H4 (cell line): ENCODE data around the gene PPP3CA. TPM values are rescaled to one million over a fixed set of nuclear protein-coding genes. Genes with fewer than 3 reads are reported as not detected.
"Not testable (repeated sequence)": the region's sequence is repeated elsewhere in the genome, so short reads cannot be mapped to it uniquely, and the experiment has no call there.

Experiments
- DNase-seq: peaks from one replicate; pipeline ENCODE4 v3.0.0-alpha.2; 2015; ENCODE audit warnings: low spot score
- total RNA-seq: library from RNA; depleted of rRNA; stranded (reverse); fragments of >200 nt; shearing (Covaris generic); gene quantifications from 2 replicates; pipeline ENCODE4 v1.2.3, GENCODE V29; 2014

The PPP3CA gene
- total RNA-seq, 1 experiment from 2014 or later, result 36.8 TPM

DNA sequence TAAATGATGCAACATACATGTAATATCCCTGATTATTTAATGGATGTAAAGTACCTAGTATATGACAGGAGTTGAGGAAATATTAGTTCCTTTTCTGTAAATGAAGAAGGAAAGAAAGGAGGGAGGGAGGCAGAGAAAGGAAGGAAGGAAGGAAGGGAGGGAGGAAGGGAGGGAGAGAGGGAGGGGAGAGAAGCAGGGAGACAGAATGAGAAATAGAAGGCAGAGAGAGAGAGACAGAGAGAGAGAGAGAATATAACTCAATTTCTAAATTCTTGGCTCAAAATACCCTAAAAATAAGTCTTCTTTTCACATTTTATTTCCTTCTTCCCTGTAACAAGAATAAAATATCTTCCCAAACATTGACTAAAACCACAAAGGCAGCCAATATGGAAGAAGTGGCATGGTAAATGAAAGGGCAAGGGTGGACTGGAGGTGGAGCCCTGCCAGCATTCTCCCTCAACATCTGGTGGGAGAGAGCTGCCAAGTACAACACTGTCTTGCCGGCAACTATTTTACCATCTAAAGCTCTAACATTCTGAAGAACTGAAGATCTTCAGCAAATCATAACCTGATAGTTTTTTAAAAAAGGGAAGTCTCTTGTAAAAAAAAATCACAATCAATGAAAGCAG lies 245.1 kb downstream of the PPP3CA start:
- peak; percentile 62 for DNase-seq

DNA sequence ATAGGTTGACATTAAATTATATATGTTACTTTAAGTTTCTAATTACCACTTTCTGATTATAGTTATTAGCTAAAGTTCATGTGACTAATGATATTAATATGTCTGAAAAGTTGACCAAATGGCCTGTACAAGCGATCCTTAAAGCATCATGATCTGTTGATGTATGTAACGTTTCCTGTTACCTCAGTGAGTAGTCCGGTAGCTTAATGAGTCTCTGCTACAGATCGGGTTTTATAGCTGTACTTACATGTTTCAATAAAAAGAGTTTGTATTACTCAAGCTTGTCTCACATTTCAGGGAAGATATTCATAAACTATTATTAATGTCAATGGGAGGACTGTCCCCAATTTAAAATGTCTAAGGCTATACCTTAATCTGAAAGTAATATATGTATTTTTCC lies 246.3 kb downstream of the PPP3CA start:
- no peak for DNase-seq

DNA sequence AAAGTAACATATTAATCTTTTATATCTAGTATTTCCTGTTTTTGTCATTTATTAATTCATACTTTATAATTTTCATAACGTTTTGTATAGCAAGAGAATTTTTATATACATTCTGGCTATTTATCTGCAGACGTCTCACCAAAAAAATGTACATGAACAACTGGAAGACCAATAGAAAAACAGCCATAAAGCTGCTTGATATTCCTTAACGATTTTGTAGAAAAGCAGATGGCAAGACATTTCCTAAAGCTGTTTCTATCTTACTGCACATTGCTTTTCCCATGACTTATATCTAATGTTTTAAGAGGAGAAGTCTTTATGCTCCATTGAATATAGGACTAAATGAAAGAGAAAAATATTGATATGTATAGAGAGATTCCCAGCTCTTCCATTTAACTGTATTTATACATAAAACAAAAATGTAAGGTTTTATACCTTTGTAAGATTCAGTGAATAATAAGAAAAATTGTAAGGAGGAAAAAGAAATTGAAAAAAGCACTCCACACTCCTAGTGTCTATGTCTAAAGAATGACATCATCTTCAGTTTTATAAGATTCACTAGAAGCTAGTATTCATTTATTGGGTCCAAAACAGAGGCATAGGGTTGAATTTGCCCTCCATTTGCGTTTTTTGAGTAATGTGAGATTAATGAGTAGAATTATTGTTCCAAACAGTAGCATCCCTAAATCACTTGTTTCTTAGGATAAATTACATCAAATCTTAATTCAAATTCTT lies 248.5 kb downstream of the PPP3CA start:
- DNase-seq, result no peak

DNA sequence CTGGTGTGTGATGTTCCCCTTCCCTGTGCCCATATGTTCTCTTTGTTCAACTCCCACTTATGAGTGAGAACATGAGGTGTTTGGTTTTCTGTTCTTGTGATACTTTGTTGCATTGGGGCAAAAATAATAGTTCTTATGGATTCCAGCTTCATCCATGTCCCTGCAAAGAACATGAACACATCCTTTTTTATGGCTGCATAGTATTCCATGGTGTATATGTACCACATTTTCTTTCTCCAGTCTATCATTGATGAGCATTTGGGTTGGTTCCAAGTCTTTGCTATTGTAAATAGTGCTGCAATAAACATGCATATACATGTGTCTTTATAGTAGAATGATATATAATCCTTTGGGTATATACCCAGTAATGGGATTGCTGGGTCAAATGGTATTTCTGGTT lies 254.7 kb downstream of the PPP3CA start:
- DNase-seq, result not testable (repeated sequence)

DNA sequence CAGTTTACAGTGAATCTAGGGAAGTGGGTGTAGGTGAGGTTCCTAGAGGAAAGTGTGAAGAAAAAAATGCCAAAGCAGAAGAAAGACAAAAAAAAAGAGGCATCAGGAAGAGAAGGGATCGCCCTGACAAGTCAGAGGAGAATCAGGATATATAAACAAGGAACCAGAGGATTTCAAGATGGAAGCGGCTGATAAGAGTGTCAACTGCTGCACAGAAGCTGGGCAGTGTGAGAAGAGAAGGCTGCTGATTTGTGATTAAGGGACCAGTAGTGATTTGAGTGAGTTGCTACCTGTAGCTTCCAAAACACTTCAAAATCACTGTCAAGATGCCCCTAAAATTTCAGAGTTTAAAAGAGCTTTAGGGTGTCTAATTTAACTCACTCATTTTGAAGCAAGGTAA lies 258.2 kb downstream of the PPP3CA start:
- DNase-seq, result no peak

DNA sequence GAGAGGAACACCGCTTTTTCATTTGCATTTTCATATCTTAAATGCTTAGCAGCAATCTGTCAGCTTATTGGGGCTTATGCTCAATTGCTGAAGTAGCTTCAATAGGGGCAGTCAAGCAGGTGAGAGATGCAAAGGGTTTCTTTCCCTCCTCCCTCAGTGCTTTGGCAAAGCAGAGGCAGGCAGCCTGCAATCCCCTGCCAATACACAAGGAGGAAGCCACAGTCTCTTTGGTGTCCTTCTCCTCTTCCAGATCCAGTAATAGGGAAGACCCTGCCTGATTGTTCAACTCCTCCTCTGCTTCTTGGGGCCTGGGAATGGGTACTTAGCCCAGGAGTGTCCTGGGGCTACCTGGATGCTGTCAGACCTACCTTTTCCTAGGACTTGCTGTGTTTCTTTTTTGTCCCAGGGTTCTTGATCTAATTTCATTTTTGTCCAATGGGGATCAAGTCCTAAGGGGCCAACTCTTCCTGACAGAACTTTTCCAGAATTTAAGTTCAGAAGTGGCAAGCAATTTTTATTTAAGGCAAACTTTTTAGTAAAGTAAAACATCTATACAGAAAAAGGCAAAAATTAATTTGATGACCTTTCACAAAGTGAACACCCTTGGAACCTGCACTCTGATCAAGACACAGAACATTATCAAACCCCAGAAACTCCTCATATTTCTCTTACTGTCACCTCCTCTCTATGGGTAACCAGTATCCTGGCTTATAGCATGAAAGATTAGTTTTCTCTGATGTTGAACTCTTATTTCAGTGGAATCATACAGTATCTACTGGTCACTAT lies 260.3 kb downstream of the PPP3CA start:
- no peak for DNase-seq

DNA sequence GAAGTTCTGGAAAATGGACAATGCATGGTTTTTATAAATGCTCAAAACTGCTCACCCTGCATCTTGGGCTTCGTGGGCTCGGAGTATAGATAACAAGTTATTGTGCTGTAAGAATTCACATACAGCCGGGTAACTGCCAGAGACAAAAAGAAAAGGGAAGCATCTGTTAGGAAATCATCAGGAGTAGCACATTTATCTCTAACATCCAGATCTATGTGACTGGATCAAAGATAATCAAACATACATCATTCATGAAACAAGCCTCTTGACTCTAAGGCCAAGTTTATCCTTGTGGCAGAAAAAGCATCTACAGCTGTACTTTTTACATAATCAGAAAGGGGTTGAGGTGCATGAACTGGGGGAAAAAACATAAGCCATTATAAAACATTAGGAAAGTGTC lies 264.2 kb downstream of the PPP3CA start:
- DNase-seq, result no peak

DNA sequence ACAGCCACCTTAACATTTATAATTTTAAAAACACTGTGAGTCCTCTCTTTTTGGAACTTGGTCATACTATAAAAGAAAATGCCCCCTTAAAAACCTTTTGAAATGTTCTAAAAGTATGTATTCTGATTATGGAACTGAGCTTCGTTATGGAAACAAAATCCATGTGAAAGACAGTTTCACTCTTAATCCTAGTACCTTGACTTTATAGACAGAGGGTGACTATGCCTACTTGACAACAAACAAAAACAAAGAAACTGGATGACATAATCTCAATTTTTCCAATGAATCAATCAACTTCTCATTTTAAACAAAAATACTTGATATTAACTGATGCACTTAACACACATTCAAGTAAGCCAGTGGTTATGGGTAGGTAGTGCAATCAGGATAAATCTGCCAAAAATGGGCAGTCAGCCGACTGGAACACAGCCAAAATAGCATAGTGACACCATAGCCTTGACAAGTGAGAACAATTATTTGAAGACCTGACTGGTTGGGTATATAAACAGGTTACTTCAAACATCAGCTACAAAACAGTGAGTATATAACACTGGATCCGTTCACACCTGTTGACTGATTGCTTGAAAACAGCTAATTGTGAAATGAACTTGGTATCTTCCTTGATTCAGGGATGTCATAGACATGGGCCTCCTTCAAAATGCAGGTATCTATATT lies 265.5 kb downstream of the PPP3CA start:
- DNase-seq, result no peak

DNA sequence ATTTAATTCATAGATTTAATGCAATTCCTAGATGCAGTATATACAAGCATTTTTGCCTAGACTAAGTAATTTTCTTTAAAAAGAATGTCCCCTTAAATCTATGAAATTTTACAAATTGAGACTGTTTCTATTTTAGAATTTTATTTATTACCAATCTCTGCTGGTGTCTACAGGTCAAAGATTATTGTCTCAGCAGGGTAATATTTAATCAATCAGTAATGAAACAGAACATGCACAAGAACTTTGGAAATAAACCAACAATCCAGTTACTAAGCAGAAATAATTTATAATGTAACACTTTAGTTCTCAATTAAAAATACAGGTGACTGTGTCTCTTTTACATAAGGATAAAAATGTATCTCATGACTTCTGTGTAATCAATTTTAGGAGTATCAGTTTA lies 266.2 kb downstream of the PPP3CA start:
- DNase-seq, result no peak

DNA sequence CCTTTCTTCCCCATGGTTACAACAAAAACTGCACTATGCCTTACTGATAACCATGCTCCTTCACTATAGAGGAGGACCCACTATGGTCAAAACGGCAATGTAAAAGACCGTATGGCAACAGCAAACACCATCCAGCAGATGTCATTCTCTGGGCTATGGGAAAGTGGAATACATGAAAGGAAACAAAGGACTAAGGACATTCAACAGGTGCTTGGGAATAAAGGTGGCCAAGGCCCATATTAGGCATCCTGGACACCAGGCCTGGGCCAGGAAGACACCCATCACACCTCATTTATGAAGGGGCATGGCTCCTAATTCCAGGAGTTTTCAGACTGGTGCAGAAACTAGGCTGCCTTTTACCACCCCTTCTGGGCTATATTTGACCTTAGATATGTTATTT lies 268.4 kb downstream of the PPP3CA start:
- DNase-seq, result no peak

DNA sequence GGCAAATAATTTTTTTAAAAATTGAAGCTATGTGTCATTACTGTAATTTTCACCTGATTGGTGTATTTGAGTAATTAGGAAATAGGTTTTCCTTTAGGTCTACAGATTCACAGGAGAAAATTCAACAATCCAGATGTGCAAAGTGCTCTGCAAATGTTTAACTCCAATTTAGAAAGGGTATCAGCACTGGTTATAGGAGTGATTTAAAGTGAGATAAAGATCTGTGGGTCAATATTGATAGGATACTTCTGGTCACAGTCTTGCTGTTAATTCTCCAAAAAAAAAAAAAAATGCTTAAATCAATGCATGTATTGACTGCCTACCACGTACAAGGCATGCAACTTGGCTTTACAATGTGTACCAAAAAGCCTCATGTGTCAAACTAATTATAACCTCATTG lies 271.3 kb downstream of the PPP3CA start:
- DNase-seq, result no peak

DNA sequence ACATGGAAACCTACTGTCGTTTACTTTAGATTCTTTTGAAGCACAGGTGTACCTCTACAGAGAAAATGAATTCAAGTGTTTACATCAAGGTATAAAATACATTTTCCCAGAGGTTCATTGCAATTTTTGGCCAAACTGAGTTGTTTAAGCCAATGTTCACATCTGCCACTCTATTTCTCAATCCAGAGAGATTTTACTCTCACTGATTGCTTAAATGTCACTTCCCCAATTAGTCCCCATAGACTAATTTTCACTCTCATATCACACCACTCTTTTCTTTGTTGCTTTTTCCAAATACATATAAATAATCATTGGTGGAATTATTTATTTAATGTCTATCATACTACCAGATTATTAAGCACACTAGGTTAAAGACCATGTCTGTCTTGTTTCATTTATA lies 271.8 kb downstream of the PPP3CA start:
- no peak for DNase-seq

DNA sequence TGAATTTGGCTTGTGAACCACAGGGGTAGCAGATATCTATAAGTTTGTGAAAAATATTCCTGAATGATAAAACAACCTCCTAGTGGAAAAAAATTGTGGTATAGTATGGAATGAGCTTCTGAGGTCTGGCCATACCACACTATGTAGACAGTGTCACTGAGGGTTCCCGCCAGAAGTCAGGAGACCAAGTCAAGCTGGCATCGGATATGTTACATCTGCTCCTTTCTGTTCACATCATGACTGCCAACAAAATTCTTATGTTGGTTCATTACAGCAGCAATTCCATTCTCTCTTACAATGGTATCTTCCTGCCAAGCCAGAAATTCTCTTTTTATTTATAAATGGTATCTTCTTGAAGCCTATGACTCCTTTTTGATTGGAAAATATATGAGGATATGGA lies 273.0 kb downstream of the PPP3CA start:
- no peak for DNase-seq

DNA sequence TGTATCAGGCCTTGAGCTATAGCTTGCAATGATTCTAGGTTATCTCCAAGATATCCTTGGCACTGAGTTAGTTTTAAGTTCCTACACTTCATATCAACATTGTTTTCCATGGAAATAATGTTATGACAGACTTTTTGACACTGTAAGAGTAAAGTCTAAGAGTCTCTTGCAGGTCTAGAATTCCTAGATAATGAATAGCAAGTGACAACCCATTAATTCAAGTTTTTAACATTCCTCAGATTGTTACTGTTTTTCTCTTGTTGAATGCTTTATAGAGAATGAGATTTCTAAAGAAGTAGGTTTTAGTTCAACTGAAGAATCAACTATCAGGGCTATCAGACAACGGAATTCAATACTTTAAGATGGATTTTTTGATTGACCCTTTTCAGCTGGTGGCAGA lies 276.1 kb downstream of the PPP3CA start:
- no peak for DNase-seq

DNA sequence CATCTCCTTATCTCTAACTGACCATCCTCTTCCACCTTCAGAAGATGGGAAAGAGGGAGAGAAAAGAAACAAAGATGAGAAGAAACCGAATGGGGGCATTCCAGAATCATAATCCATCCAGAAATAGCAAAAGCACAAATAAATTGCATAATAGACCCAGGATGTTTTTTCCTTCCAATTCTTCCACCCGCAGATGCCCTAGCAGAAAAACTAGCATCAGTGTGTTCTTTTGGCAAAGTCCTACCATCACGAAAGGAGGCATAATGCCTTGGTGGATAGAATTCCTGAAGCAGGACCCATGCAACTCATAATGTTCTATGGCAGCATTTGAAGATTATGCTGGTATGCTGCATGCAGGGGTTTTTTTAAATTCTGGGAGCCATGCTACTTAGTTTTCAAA lies 279.2 kb downstream of the PPP3CA start:
- no peak for DNase-seq

DNA sequence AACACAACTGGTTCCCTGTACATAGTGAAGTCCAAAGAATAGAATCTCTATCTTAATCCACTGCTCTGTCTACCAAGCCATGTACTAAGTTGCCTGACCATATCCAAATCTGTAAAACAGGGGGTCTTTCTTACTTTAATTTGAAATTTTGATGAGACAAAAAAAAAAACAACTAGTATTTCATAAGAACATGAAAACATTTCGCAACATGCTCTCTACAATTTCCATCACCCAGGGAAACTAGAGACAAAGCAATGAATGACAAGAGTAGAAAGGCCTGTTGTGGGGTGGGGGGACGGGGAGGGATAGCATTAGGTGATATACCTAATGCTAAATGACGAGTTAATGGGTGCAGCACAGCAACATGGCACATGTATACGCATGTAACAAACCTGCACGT lies 279.9 kb downstream of the PPP3CA start:
- DNase-seq, result no peak

DNA sequence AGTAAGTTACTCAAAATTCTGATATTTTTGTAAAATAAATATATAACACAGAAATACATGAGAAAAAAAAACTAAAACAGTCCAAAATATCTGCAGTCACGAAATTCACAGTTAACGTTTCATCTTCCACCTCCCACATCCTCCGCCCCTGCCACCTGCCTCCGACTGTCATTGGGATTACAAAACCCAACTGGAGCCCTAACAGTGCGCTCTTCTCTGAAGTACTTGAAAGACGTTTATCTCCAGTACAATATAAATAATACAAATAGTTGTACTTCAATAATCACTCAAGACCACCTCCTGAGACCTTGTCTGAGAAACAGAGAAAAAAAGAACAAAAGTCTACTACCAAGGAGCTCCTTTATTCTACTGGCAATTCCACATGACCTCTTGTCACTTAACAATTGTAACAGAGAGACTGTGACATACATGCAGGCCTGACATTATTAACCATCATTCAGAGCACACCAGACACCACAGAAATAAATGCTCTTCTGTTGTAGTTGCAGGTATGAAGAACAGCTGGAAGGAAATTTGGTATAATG lies 280.6 kb downstream of the PPP3CA start:
- DNase-seq, result no peak

DNA sequence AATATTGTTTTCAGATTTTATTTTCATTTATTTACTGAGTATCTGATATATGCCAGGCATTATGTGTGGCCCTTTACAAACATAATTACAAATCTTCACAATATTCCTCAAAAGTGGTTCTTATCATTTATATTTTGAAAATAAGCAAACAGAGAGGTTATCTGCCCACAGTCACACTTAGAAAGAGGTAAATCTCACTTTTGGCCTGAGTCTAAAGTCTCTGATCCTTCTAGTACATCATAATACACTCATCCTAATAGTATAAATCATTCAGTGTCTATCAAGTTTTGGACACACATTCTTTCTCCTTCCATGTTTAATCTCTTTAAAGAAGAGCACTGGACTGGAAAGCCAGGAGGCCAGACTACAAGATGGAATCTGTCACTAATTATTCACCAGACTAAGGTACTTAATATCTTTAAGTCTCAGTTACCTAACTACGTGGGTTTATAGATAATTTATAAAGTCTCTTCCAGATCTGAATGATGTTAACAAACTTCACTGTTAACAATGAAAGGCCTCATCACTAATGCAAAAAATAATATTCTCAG lies 281.3 kb downstream of the PPP3CA start:
- DNase-seq, result no peak

DNA sequence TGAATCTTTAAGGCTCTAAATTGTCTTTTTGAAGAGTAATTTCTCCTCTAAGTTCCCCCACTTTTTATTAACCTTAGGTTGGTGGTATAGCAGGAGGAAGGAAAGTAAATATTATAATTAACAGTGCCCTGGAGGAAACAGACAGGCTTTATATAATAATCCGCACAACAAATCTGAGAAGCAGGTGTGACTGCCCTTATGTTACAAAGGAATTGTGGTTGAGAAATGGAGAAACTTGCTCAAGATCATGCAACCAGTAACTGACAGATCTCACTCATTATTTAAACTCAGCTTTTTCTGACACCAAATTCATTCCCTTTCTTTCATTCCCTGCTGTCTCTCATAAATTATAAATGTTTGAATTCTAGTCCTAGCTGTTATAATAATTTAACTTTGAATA lies 282.0 kb downstream of the PPP3CA start:
- no peak for DNase-seq

DNA sequence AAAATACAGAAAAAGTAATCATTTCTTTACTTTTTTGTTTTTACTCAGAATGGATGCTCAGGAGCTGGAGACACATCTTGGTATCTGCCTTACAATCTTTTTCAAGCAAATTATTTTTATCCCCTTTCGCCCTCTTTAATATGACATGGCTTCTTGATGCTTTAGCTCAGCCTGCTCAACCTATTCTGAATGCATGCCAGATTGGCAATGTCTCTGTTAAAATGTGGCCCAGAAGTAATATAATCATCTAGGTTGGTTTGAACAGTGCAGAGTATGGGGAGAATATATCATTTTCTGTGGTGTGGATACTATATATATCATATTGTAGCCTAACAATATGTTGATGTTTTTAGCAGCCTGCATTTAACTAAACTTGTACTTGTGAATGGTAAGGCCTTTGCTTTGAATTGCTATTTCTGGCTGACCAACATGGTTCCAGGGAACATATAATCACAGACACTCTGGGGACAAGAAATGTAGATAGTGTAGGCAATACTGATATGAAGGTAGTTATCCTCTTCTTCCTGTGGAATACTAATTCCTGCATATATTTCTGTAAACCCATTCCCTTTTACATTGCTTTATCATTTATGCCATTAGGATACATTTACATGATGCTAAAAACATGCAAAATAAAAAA lies 282.7 kb downstream of the PPP3CA start:
- no peak for DNase-seq

DNA sequence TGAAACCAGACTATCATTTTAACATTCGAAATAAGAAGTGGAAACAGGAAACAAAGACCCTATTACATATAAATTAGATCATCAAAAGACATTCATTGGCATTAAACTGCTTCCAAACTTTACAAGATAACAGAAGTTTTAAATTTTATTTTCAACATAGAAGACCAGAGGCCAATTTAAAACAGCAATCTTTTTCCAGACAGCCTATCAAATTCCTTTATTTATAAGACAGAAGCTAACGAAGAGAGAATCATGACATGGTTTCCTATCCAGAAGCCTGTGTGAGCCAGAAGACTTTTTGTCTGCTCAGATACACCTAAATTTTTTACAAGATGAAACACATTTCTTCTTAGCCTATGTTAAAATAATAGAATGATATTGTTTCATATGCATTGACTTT lies 291.9 kb downstream of the PPP3CA start:
- DNase-seq, result no peak
